CD4-positive, alpha-beta T cell treated with Interferon gamma for 1 hour (primary cell): ENCODE measurements around the gene ARHGAP36.

Experiments
- DNase-seq: peaks from one replicate; pipeline ENCODE4 v3.0.0-alpha.2; 2020

Gene ARHGAP36

DNA sequence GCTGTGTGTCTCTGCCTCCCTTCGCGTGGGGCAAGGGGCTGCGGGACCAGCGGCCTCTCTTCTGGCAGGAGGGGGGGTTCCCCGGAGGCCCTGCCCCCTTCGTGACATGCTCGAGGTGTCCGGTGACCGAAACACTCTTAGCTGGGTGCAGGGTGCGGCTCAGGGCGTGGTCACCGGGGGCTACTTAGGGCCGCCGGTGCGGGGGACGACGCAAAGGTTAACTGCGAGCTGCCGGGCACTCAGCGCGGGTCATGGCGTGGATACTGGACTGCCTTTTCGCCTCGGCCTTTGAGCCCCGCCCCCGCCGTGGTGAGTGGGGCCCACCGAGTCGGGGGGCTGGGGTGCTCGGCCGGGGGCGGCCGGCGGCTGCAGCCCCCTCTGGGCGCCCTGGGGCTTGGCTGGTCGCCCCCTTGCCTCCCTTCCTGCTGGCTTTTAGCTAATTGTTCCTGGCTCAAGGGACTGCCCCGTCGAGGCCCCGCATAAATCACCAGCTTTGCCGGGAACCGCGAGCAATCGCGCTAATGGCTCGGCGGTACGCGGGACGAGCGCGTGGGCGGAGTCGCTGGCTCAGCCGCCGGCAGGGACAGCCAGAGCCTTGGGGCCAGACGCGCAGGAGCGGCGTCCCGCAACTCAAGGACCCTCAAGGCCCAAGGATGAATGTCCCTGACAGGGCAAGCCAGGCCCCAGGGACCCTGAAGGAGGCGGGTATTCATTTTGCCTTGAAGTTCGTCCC lies at the start of gene ARHGAP36:
Gene ARHGAP36 (plus strand): TSS at position 211 of the 733 bp plus-strand sequence. CDS start 23,320 bp downstream, outside the sequence.
- DNase-seq: no peak

DNA sequence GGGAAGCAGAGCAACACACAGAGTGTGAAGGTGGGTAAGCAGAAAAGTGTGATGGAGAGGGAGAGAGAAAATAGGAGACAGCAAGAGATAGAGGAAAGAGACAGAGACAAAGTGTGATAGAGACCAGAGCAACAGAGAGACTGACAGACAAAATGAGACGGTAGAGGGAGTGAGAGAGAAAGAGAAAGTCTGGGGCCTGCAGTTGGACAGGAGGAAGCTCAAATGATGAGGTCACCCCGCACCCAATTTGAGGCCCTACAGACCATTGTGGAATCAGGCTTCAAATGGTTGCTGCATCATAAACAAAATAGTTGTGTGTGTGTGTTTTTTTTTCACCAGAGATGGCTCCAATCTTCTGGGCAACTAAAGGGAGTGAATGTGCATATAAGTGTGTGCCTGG lies 48.0 kb upstream of the ARHGAP36 start:
- no peak for DNase-seq

DNA sequence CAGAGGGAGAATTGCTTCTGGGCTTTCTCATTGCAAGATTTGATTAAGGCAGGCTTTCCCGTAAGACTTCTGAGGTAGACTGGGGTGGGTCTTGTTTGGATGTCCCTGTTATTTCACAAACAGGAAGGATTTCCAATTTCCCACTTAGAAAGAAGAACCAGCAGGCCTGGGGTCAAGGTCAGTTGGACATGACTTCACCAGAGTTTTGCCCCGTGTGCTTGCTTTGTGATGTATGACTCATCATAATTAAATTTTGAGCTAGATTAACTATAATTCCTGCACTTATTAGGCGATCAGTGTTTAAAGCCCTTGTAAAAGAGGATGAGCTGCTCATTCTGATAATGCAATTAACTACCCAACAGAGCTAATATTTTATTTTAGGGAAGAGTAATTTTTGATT lies 32.8 kb upstream of the ARHGAP36 start:
- DNase-seq: no peak

- DNase-seq: no peak
These were observed 25.6 kb upstream of the ARHGAP36 start for GRCh38 chrX:131032354-131033230.

GRCh38 chrX:131034063-131034462 lies 24.1 kb upstream of the ARHGAP36 start:
- DNase-seq: no peak

DNA sequence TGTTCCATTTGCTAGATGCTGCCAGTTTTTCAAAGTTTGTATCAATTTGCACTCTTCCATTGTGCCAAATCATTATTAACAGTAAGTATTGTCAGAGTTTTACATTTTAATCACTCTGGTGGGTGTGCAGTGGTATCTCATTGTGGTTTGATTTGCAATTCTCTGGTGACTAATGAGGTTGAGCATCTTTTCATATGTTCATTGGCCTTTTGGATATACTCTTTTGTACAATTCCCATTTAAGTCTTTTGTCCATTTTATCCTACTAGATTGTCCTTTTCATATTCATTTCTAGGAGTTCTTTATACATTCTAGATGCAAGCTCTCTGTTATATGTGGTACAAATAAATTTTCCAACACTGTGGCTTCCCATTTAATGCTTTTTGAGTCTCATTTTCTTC lies 17.4 kb upstream of the ARHGAP36 start:
- no peak for DNase-seq

- DNase-seq: no peak
These were observed 16.5 kb upstream of the ARHGAP36 start for GRCh38 chrX:131041667-131042066.

DNA sequence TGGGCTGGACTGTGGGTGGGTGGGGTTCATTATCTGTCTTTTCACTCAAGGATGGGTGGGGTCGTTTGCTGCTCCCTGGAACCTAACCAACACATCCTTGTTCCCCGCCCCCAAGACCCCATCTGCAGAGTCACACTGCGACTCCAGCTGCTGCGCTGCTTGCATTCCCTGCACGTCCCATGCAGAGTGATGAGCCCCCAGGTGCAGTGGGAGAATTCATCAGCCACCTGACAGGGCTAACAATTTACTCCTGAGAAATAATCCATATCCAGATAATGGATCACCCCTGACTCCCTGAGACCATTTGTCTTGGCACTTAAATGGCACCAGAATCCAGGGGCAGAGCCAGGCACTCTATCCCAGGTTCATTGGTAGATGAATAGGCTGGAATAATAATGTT lies 12.4 kb upstream of the ARHGAP36 start:
- DNase-seq: no peak

DNA sequence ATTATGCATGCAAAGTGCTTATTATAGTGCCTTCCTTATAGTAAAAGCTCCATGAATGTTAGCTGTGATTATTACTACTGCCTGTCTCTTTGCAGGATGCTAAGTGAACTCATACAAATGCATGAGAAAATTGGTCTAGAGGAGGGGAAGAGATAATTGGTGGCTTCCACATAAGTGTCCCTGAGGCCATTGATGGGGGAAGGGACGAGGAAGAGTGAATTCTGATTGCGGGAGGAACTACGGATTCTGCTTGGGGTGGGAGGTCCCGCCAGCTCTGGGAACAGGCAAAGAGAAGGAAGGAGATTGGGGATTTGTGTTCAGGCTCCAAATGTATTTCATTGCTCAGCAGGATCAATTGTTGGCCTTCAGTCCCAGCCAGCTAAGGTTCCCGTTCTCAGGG lies 11.6 kb upstream of the ARHGAP36 start:
- no peak for DNase-seq

GRCh38 chrX:131047180-131047579 lies 11.0 kb upstream of the ARHGAP36 start:
- DNase-seq: no peak

- no peak for DNase-seq
These were observed 5.1 kb upstream of the ARHGAP36 start for GRCh38 chrX:131053076-131053475.

- no peak for DNase-seq
These were observed 3.2 kb upstream of the ARHGAP36 start for GRCh38 chrX:131054906-131055305.

DNA sequence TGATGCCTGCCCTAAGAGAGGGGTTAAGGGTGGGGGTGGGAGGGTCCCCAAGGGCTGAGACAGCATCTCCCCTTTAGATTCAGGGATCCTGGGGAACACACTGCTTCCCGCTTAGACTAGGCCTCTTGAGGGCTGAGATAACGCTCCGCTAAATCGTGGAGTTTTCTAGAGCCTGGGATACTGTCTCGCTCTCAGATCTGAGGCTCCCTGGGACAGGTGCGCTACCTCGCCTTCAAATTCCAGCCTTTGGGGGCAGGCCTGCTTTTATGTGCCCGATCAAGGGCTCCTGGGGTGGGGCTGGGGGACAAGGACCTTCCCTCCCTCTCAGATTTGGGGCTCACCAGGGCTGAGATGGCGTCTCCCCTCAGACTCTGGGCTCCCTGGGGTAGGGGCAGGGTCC lies 440 bp upstream of the ARHGAP36 start:
- DNase-seq: no peak

DNA sequence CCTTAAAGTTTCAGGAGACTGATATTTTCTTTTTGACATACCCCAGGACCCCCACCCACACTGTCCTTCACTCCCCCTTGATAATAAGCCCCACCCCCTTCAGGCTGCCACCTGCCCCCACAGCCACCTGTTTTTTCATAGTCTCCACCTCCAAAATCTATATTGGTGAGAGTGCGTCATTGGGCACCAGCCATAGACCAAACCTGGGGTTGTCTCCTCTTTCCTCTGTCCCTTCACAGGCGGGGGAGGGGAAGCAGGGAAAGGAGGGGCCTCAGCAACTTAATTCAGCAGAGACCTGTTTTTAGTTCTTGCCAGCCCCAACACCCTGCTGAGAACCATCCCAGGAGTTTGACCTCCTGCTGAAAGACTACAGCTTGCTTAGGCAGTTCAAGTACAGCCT lies 1.1 kb downstream of the ARHGAP36 start:
- DNase-seq: no peak

DNA sequence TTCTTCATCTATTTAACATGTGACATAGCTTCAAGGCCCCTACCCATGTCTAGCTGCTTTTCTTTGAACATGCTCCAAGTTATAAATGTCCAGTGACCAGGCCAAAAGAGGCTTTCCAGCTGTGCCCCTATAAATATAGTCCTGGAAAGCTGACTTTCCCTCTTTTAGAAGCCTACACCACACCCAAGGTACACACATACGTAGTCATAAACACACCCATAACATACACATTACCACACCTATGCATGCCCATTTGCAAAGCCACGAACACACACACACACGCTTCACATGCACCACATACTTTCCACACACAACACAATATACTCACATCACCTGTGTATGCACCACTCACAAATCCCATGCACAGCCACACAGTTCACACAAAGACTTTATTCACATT lies 2.0 kb downstream of the ARHGAP36 start:
- DNase-seq: no peak

- DNase-seq: no peak
These were observed 3.2 kb downstream of the ARHGAP36 start for GRCh38 chrX:131061306-131061705.

DNA sequence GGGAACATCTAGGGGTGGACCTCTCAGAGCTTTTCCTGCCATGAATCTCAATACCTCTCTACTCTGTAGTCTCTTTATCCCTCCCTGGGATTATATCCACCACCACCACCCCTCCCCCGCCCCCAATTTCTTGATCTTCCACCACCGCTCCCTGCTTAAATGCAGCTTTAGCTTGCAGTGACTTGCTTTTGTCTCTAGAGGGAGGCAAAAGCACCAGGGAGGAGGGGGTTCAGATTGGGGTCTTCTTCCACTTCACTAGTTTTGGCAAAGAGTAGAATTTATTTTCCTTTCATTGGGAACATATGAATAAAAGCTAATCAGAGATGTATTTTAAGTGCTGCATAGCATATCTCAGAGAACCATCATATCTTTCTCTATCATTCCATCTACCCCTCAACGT lies 5.5 kb downstream of the ARHGAP36 start:
- DNase-seq: no peak

- no peak for DNase-seq
These were observed 8.1 kb downstream of the ARHGAP36 start for GRCh38 chrX:131066237-131066636.

DNA sequence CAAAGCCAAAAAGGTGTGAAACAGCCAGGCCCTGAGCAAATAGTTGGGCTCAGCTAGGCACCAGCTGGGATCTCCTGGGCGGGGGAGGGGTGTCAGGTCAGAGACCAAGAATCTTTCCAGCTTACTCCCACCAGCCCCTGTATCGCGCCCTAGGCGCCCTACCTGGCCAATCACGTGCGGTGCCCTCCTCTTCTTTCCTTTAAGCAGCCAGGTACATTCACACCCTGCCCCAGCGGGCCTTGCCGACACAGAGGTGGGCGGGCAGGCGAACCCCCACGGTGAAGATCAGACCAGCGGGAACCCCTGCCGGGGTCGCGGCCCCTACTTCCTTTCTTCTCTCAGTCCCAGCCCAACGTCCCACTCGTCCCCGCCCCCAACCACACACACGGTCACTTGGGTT lies 9.1 kb downstream of the ARHGAP36 start:
- DNase-seq: no peak

- DNase-seq: no peak
These were observed 9.9 kb downstream of the ARHGAP36 start for GRCh38 chrX:131067846-131068745.

GRCh38 chrX:131068945-131069719 lies 11.0 kb downstream of the ARHGAP36 start:
- DNase-seq: no peak

DNA sequence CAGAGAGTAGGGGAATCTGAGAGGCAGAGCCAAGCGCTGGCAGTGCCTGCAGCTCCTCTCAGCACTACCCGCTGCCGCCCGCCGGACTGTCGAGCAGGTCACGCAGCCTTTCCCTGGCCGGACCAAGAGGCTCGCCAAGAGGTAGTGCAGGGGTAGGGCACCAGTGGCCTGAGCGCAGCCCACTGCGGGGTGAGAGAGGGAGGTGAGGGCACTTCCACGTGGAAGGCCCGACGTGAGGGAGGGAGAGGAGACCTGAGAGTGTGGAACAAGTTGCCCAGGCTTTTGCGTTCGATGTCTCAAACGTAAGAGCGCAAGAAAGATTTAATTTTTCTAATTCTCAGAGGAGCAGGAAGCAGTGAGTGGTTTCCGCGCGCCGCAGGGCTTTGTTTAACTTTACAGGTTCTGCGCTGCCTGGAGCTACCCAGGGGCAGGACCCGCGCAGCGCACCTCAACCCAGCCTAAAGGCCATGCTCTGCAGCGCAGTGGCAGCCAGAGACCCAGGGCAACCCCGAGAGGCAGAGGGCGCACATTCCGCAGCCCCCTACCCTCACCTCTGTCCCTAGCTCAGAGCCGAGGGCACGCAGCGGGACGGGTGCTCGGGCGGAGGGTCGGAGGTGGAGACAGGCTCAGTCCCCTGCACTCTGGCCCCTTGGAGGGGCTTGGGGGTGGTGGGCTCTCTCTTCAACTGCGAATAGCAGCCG lies 14.9 kb downstream of the ARHGAP36 start:
- no peak for DNase-seq
